K562 (cell line): ENCODE results near the gene ZNF77. TPM values are rescaled to one million over a fixed set of nuclear protein-coding genes. Genes with fewer than 3 reads are reported as not detected.

Experiments
- BHLHE40 ChIP-seq: IDR thresholded peaks from 2 replicates; pipeline ENCODE4 v1.6.1; 2011; ENCODE audit warnings: low read length, improper control_type of control experiment
- CHD2 ChIP-seq: IDR thresholded peaks from 2 replicates; pipeline ENCODE4 v1.6.1; 2011; ENCODE audit warnings: low read depth, low read length
- CXXC5 ChIP-seq: fragments of 250-450 bp; sonication (Bioruptor Pico); IDR thresholded peaks from 2 replicates; pipeline ENCODE4 v1.8.0; 2022; ENCODE audit warnings: inconsistent platforms, mild to moderate bottlenecking, moderate library complexity
- ELF1 ChIP-seq: fragments of 200-800 bp; sonication (Bioruptor generic); IDR thresholded peaks from 2 replicates; pipeline ENCODE4 v1.6.1; 2016; ENCODE audit warnings: missing genetic modification characterization, missing compliant biosample characterization
- EP400 ChIP-seq: fragments of 450-650 bp; IDR thresholded peaks from 2 replicates; pipeline ENCODE4 v1.6.1; 2017; ENCODE audit warnings: antibody characterized with exemption, mild to moderate bottlenecking, moderate library complexity
- FOXM1 ChIP-seq, 2 experiments: fragments of 450-650 bp in 1 of 2; sonication (generic) in 1 of 2; formaldehyde crosslinking in 1 of 2; IDR thresholded peaks; 2 replicates each; pipeline versions ENCODE4 v1.6.1 to v1.9.0; 2017 to 2022; ENCODE audit warnings: low read depth in 2 of 2, mild to moderate bottlenecking in 2 of 2, missing genetic modification reagents in 1 of 2, moderate library complexity in 1 of 2
- GABPA ChIP-seq: fragments of 200-800 bp; sonication (Bioruptor generic); conservative IDR thresholded peaks from 2 replicates; pipeline ENCODE4 v1.6.1; 2016; ENCODE audit warnings: low read depth, missing genetic modification characterization, missing compliant biosample characterization
- GATAD2B ChIP-seq: fragments of 450-650 bp; IDR thresholded peaks from 2 replicates; pipeline ENCODE4 v1.6.1; 2017; ENCODE audit warnings: mild to moderate bottlenecking, borderline replicate concordance
- MAFK ChIP-seq: IDR thresholded peaks from 2 replicates; pipeline ENCODE4 v1.6.1; 2011; ENCODE audit warnings: low read length, improper control_type of control experiment
- MECOM ChIP-seq: fragments of 250-450 bp; sonication (Bioruptor Pico); IDR thresholded peaks from 2 replicates; pipeline ENCODE4 v1.8.0; 2022; ENCODE audit warnings: inconsistent platforms
- POLR2H ChIP-seq: IDR thresholded peaks from 2 replicates; pipeline ENCODE4 v1.6.1; 2016; ENCODE audit warnings: missing genetic modification characterization, low read depth, mild to moderate bottlenecking, control low read depth, missing compliant biosample characterization, moderate library complexity
- RB1 ChIP-seq: fragments of 450-650 bp; IDR thresholded peaks from 2 replicates; pipeline ENCODE4 v1.6.1; 2017; ENCODE audit warnings: low read depth, mild to moderate bottlenecking
- RBFOX2 ChIP-seq: fragments of 200-400 bp; formaldehyde crosslinking; IDR thresholded peaks from 2 replicates; pipeline ENCODE4 v1.6.1; 2017; ENCODE audit warnings: low read depth, mild to moderate bottlenecking, low read length, moderate library complexity
- RBM14 ChIP-seq: fragments of 200-400 bp; formaldehyde crosslinking; IDR thresholded peaks from 2 replicates; pipeline ENCODE4 v1.6.1; 2018; ENCODE audit warnings: low read depth, mild to moderate bottlenecking, low read length, moderate library complexity, borderline replicate concordance; ENCODE audit not compliant: insufficient read depth
- RBM22 ChIP-seq: fragments of 200-400 bp; formaldehyde crosslinking; IDR thresholded peaks from 2 replicates; pipeline ENCODE4 v1.6.1; 2018; ENCODE audit warnings: low read length, low read depth; ENCODE audit not compliant: poor library complexity, severe bottlenecking
- STAT5B ChIP-seq: fragments of 250-450 bp; sonication (Bioruptor Pico); IDR thresholded peaks from 2 replicates; pipeline ENCODE4 v1.8.0; 2021; ENCODE audit warnings: mild to moderate bottlenecking, inconsistent platforms
- TOE1 ChIP-seq, 2 experiments: fragments of 450-650 bp in 1 of 2; sonication (generic) in 1 of 2; formaldehyde crosslinking in 1 of 2; IDR thresholded peaks; 2 replicates each; pipeline versions ENCODE4 v1.7.1 to v1.8.0; 2016 to 2022; ENCODE audit warnings: borderline replicate concordance in 2 of 2, mild to moderate bottlenecking in 2 of 2, antibody characterized with exemption in 1 of 2, inconsistent platforms in 1 of 2, low read depth in 1 of 2, missing genetic modification reagents in 1 of 2, moderate library complexity in 1 of 2
- ZBTB1 ChIP-seq: sonication (generic); formaldehyde crosslinking; IDR thresholded peaks from 2 replicates; pipeline ENCODE4 v1.8.1; 2023; ENCODE audit warnings: missing genetic modification reagents, low read depth, mild to moderate bottlenecking, borderline replicate concordance
- ZNF551 ChIP-seq: fragments of 250-450 bp; sonication (Bioruptor Pico); IDR thresholded peaks from 2 replicates; pipeline ENCODE4 v1.5.0; 2021; ENCODE audit warnings: mild to moderate bottlenecking, moderate library complexity
- polyA plus RNA-seq, 8 experiments: library from polyadenylated mRNA; depleted of rRNA in 4 of 8; stranded (reverse) in 5 of 8; unstranded in 3 of 8; fragments of >200 nt; fragmentation: Nextera tagmentation in 2 of 8; fragmentation: Illumina TruSeq in 1 of 8; extraction: Ambion mirVana in 2 of 8; extraction: Trizol in 1 of 8; gene quantifications; 2 replicates each; pipeline versions ENCODE4 v1.2.1 to v1.2.3, GENCODE V29; 2011 to 2014; ENCODE audit warnings: inconsistent platforms in 1 of 8, missing spikeins in 1 of 8
- total RNA-seq, 7 experiments: library from RNA; depleted of rRNA in 6 of 7; stranded (reverse); fragments of >200 nt in 6 of 7; fragmentation: Illumina TruSeq in 2 of 7; extraction: Trizol in 2 of 7; gene quantifications; 2 replicates each; pipeline versions ENCODE4 v1.2.1 to v1.2.3, GENCODE V29; 2011 to 2021; ENCODE audit warnings: low replicate concordance in 1 of 7
- TF ChIP-seq, protein P1 (sequence below): fragments of 450-650 bp; formaldehyde crosslinking; IDR thresholded peaks from 2 replicates; pipeline ENCODE4 v1.4.0; 2020; ENCODE audit warnings: mild to moderate bottlenecking, moderate library complexity
- TF ChIP-seq, protein P2 (sequence below): fragments of 250-450 bp; sonication (Bioruptor Pico); IDR thresholded peaks from 2 replicates; pipeline ENCODE4 v1.8.0; 2022; ENCODE audit warnings: inconsistent platforms
- TF ChIP-seq, protein P3 (sequence below): sonication (generic); formaldehyde crosslinking; IDR thresholded peaks from 2 replicates; pipeline ENCODE4 v1.4.0; 2020; ENCODE audit warnings: mild to moderate bottlenecking, missing genetic modification reagents

ZNF77 gene
- total and polyA plus RNA-seq, 9 of the 15 experiments (the other 6 are each of a cell fraction or from before 2014, with no cell fraction given) = 4.3 to 14.5 (median 7.7) TPM

DNA sequence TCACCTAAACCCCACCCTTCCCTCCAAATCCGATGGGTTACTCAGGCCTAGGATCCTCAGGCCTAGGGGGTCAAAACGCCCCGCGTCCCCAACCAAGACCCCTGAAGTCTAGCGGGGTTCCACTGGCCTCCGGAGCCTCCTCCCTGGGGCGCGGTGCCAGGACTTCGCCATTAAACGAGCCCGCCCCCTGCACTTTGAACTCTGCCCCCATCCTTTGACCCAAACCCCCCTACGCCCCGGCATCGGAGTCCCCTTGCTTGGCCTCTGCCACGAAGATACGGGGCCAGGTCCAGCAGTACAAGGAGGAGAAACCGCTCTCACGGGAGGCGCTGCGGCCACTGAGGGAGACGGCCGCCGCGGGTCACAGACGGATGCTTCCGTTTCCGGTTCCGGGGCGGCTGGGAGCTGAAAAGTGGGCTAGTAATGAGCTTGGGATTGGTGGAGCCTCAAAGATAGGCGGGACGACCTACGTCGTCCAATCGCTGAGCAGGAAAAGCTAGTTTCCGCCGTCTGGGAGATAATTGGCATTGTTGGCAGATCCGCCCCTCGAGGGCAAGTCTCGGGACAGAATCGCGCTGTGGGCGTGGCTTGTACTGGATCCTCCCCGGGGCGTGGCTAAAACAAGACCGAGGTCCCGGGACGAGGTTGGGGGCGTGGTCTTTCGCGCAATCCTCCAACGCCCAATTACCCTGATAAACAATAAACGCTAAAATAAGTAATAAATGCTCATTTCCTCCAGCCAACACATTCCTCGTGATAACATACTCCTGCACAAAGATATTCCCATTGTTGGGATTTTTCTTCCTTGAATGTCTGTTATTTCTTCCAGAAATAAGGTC lies 5.7 kb upstream of the ZNF77 start (continued):
- TF ChIP-seq EP400 (peak; percentile 87), CXXC5 (CRISPR knock-in tag) (peak; percentile 48), RBM22 (peak; percentile 71), TOE1 (IDR thresholded peaks at IDR 0.05; ENCODE audit: borderline replicate concordance) (peak; percentile 81), TOE1 (CRISPR knock-in tag; IDR thresholded peaks at IDR 0.05; ENCODE audit: borderline replicate concordance, low read depth) (no peak), GABPA (tag) (peak; percentile 100), MAFK (peak; percentile 5; the same call in 1 of the 2 replicates), MECOM (CRISPR knock-in tag) (0 out of 2 replicates have a peak, but pooled peaks have one; percentile 49), RBM14 (no peak), STAT5B (CRISPR knock-in tag) (no peak), GATAD2B (no peak), RBFOX2 (peak; percentile 100), CHD2 (peak; percentile 75), POLR2H (tag) (peak; percentile 94), FOXM1 (IDR thresholded peaks at IDR 0.05; ENCODE audit: low read depth) (no peak), FOXM1 (CRISPR knock-in tag; IDR thresholded peaks at IDR 0.05; ENCODE audit: low read depth) (no peak), RB1 (no peak), ZNF551 (CRISPR knock-in tag) (no peak), BHLHE40 (peak; percentile 79), ZBTB1 (CRISPR knock-in tag) (peak; percentile 63; the same call in 1 of the 2 replicates), ELF1 (tag) (peak; percentile 54; the same call in 1 of the 2 replicates)
- TF ChIP-seq, protein P1, sequence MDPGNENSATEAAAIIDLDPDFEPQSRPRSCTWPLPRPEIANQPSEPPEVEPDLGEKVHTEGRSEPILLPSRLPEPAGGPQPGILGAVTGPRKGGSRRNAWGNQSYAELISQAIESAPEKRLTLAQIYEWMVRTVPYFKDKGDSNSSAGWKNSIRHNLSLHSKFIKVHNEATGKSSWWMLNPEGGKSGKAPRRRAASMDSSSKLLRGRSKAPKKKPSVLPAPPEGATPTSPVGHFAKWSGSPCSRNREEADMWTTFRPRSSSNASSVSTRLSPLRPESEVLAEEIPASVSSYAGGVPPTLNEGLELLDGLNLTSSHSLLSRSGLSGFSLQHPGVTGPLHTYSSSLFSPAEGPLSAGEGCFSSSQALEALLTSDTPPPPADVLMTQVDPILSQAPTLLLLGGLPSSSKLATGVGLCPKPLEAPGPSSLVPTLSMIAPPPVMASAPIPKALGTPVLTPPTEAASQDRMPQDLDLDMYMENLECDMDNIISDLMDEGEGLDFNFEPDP (CRISPR knock-in tag) = 0 out of 2 replicates have a peak, but pooled peaks have one; percentile 54
- TF ChIP-seq, protein P2, sequence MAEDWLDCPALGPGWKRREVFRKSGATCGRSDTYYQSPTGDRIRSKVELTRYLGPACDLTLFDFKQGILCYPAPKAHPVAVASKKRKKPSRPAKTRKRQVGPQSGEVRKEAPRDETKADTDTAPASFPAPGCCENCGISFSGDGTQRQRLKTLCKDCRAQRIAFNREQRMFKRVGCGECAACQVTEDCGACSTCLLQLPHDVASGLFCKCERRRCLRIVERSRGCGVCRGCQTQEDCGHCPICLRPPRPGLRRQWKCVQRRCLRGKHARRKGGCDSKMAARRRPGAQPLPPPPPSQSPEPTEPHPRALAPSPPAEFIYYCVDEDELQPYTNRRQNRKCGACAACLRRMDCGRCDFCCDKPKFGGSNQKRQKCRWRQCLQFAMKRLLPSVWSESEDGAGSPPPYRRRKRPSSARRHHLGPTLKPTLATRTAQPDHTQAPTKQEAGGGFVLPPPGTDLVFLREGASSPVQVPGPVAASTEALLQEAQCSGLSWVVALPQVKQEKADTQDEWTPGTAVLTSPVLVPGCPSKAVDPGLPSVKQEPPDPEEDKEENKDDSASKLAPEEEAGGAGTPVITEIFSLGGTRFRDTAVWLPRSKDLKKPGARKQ (CRISPR knock-in tag) = no peak
- TF ChIP-seq, protein P3, sequence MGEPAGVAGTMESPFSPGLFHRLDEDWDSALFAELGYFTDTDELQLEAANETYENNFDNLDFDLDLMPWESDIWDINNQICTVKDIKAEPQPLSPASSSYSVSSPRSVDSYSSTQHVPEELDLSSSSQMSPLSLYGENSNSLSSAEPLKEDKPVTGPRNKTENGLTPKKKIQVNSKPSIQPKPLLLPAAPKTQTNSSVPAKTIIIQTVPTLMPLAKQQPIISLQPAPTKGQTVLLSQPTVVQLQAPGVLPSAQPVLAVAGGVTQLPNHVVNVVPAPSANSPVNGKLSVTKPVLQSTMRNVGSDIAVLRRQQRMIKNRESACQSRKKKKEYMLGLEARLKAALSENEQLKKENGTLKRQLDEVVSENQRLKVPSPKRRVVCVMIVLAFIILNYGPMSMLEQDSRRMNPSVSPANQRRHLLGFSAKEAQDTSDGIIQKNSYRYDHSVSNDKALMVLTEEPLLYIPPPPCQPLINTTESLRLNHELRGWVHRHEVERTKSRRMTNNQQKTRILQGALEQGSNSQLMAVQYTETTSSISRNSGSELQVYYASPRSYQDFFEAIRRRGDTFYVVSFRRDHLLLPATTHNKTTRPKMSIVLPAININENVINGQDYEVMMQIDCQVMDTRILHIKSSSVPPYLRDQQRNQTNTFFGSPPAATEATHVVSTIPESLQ (CRISPR knock-in tag) = peak; percentile 95
